HTR-8/SVneo (cell line): ENCODE data around the gene CATSPER3.

ENCODE experiments used
- DNase-seq: peaks from one replicate; pipeline ENCODE4 v3.0.0; 2011; ENCODE audit warnings: low spot score, mixed read lengths; ENCODE audit not compliant: insufficient read length
- FAIRE-seq: peaks from 2 replicates; lab custom pipeline; 2011; peaks lifted over from hg19 to GRCh38; lab: Jason Lieb, UNC

The CATSPER3 gene

GRCh38 chr5:135027266-135027696, 59.6 kb downstream of the CATSPER3 start:
- no peak for FAIRE-seq
- DNase-seq, result no peak

GRCh38 chr5:135027697-135028615, 60.2 kb downstream of the CATSPER3 start:
- no peak for FAIRE-seq
- no peak for DNase-seq

- DNase-seq (no peak), FAIRE-seq (no peak)
Measured at GRCh38 chr5:135028791-135029476, 61.2 kb downstream of the CATSPER3 start.

- FAIRE-seq (no peak), DNase-seq (no peak)
Measured at GRCh38 chr5:135029477-135030122, 61.9 kb downstream of the CATSPER3 start.

GRCh38 chr5:135030123-135030955, 62.6 kb downstream of the CATSPER3 start:
- FAIRE-seq, result no peak

GRCh38 chr5:135030956-135031812, 63.5 kb downstream of the CATSPER3 start:
- DNase-seq (no peak), FAIRE-seq (no peak)

More at GRCh38 chr5:135030123-135030955, 62.6 kb downstream of the CATSPER3 start:
- DNase-seq, result no peak

- FAIRE-seq, result no peak
- no peak for DNase-seq
Measured at GRCh38 chr5:135031813-135032694, 64.3 kb downstream of the CATSPER3 start.

GRCh38 chr5:135032695-135032998, 64.9 kb downstream of the CATSPER3 start:
- no peak for FAIRE-seq
- no peak for DNase-seq

- FAIRE-seq (peak; percentile 28), DNase-seq (no peak)
Measured at GRCh38 chr5:135032999-135033861, 65.5 kb downstream of the CATSPER3 start.

- FAIRE-seq (no peak), DNase-seq (no peak)
Measured at GRCh38 chr5:135033901-135034235, 66.2 kb downstream of the CATSPER3 start, which contains the start of gene PITX1. Gene PITX1 (minus strand): TSS chr5:135034228. CDS start chr5:135033881, 347 bp downstream.

GRCh38 chr5:135034236-135034962, 66.7 kb downstream of the CATSPER3 start:
- FAIRE-seq (peak; percentile 20), DNase-seq (peak; percentile 80)

GRCh38 chr5:135034963-135035677, 67.4 kb downstream of the CATSPER3 start:
- FAIRE-seq (no peak), DNase-seq (no peak)

GRCh38 chr5:135035678-135036030, 67.9 kb downstream of the CATSPER3 start:
- no peak for DNase-seq
- no peak for FAIRE-seq

- FAIRE-seq (no peak), DNase-seq (no peak)
Measured at GRCh38 chr5:135036405-135036804, 68.7 kb downstream of the CATSPER3 start.

- FAIRE-seq (no peak), DNase-seq (no peak)
Measured at GRCh38 chr5:135037519-135038204, 70.0 kb downstream of the CATSPER3 start.
